ENCODE measurements around the gene CRYGA.
A peak's percentile ranks its signal among the peaks of the same experiment; 100 is the strongest.
"Not testable (repeated sequence)": the region's sequence is repeated elsewhere in the genome, so short reads cannot be mapped to it uniquely, and the experiment has no call there.

Gene CRYGA

GRCh38 chr2:208127090-208127489, 36.3 kb downstream of the CRYGA start:
- DNase-seq (ENCODE audit: low spot score): no peak

- no peak for DNase-seq (ENCODE audit: low spot score)
Observed at GRCh38 chr2:208125251-208125650, 38.1 kb downstream of the CRYGA start.

- DNase-seq (ENCODE audit: low spot score): peak; percentile 58
Observed at GRCh38 chr2:208124013-208124715, 39.2 kb downstream of the CRYGA start, which contains the start of gene CRYGD. TSS of gene CRYGD (minus strand) at chr2:208124524. CDS start at chr2:208124473, 51 bp downstream.

GRCh38 chr2:208122248-208122647, 41.1 kb downstream of the CRYGA start:
- DNase-seq (ENCODE audit: low spot score): no peak

GRCh38 chr2:208118918-208119317, 44.5 kb downstream of the CRYGA start:
- no peak for DNase-seq (ENCODE audit: low spot score)

GRCh38 chr2:208117390-208117789, 46.0 kb downstream of the CRYGA start:
- DNase-seq (ENCODE audit: low spot score): not testable (repeated sequence)

GRCh38 chr2:208112969-208113368, 50.4 kb downstream of the CRYGA start:
- DNase-seq (ENCODE audit: low spot score): no peak

- DNase-seq (ENCODE audit: low spot score): not testable (repeated sequence)
Observed at GRCh38 chr2:208112273-208112745, 51.1 kb downstream of the CRYGA start.
